Endodermal cell (in vitro differentiated cells): ENCODE measurements around the gene GGTLC2. TPM values are rescaled to one million over a fixed set of nuclear protein-coding genes. Genes with fewer than 3 reads are reported as not detected.

Source experiments
- DNase-seq: peaks from one replicate; pipeline ENCODE4 v3.0.0-alpha.2; 2017
- H3K27ac ChIP-seq: 2 replicates; pipeline ENCODE4 v1.5.1; 2013; ENCODE audit warnings: mild to moderate bottlenecking, low read depth, low read length, moderate library complexity
- H3K27me3 ChIP-seq: 2 replicates; pipeline ENCODE4 v1.6.1; 2013; ENCODE audit warnings: mild to moderate bottlenecking, low read length, moderate library complexity; ENCODE audit not compliant: insufficient read depth, control insufficient read depth, poor library complexity, severe bottlenecking
- H3K36me3 ChIP-seq: 2 replicates; pipeline ENCODE4 v1.7.0; 2013; ENCODE audit warnings: mild to moderate bottlenecking, low read length, moderate library complexity; ENCODE audit not compliant: control insufficient read depth, insufficient read depth
- H3K4me1 ChIP-seq: one replicate; pipeline ENCODE4 v1.7.0; 2013; ENCODE audit warnings: low read length; ENCODE audit not compliant: control insufficient read depth, insufficient read depth
- H3K4me3 ChIP-seq: 2 replicates; pipeline ENCODE4 v1.5.1; 2013; ENCODE audit warnings: mild to moderate bottlenecking, low read length, moderate library complexity
- H3K9ac ChIP-seq: 2 replicates; pipeline ENCODE4 v1.6.1; 2013; ENCODE audit warnings: mild to moderate bottlenecking, low read length, moderate library complexity; ENCODE audit not compliant: poor library complexity, severe bottlenecking; ENCODE audit errors: extremely low read depth
- H3K9me3 ChIP-seq: 2 replicates; pipeline ENCODE4 v1.6.1; 2013; ENCODE audit warnings: mild to moderate bottlenecking, low read length, moderate library complexity; ENCODE audit not compliant: control insufficient read depth
- H3K27ac Mint-ChIP-seq: 2 replicates; pipeline ENCODE4 v1.8.0; 2020; ENCODE audit warnings: mixed read lengths
- H3K27me3 Mint-ChIP-seq: 2 replicates; pipeline ENCODE4 v1.8.0; 2021; ENCODE audit warnings: mild to moderate bottlenecking, mixed read lengths; ENCODE audit not compliant: insufficient read depth
- H3K36me3 Mint-ChIP-seq: 2 replicates; pipeline ENCODE4 v1.8.0; 2020; ENCODE audit warnings: low read depth, mixed read lengths
- H3K4me1 Mint-ChIP-seq: 2 replicates; pipeline ENCODE4 v1.8.0; 2020; ENCODE audit warnings: mixed read lengths
- H3K4me3 Mint-ChIP-seq: 2 replicates; pipeline ENCODE4 v1.8.0; 2020; ENCODE audit warnings: mild to moderate bottlenecking, moderate library complexity, mixed read lengths
- H3K9me3 Mint-ChIP-seq: 2 replicates; pipeline ENCODE4 v1.8.0; 2020; ENCODE audit warnings: mild to moderate bottlenecking, mixed read lengths
- CTCF ChIP-seq: fragments of 200-600 bp; sonication (generic); conservative IDR thresholded peaks from 2 replicates; pipeline ENCODE4 v1.5.0; 2021; ENCODE audit warnings: antibody characterized with exemption, mild to moderate bottlenecking
- WGBS, 2 experiments: methylation state at CpG; one replicate each; pipeline versions ENCODE4 v1.1.5 to v1.1.7; 2013; ENCODE audit warnings: missing lambda C conversion rate in 2 of 2, mixed read lengths in 1 of 2; ENCODE audit not compliant: insufficient coverage in 1 of 2, insufficient read length in 1 of 2; 5-methylcytosine and 5-hydroxymethylcytosine counted together
- total RNA-seq, 2 donors: library from RNA; stranded (reverse); fragmentation: NEBNext Ultra II Directional in 1 of 2; extraction: Animal tissue kit (Norgen Biotek cat#: 25700) in 1 of 2; gene quantifications; 2 replicates in 1 of 2; 3 replicates in 1 of 2; pipeline ENCODE4 v1.2.1, GENCODE V29; 2021

GGTLC2 gene
- total RNA-seq, 2 donors from 2014 or later = not detected

- 79 to 93% methylated on average over 7 to 14 of the region's 14 CpGs for WGBS, 2 experiments
- H3K4me1 ChIP-seq = no peaks in the 10 kb centered on the region
- Mint-ChIP-seq H3K9me3 (no peaks in the 10 kb centered on the region), H3K4me1 (no peaks in the 10 kb centered on the region), H3K27me3 (peaks cover 83% of the 10 kb centered on the region), H3K27ac (no peak overlapping the region), H3K36me3 (no peaks in the 10 kb centered on the region), H3K4me3 (no peak overlapping the region)
- no peak for TF ChIP-seq CTCF
- H3K9ac ChIP-seq = no peak overlapping the region
- no peaks in the 10 kb centered on the region for H3K36me3 ChIP-seq
- H3K27ac ChIP-seq = no peak overlapping the region
- H3K4me3 ChIP-seq = no peak overlapping the region
- H3K27me3 ChIP-seq = peaks cover 29% of the 10 kb centered on the region
- no peak for DNase-seq
- H3K9me3 ChIP-seq = no peaks in the 10 kb centered on the region
Observed at GRCh38 chr22:22663861-22664800, 19.7 kb downstream of the GGTLC2 start.

- H3K36me3 ChIP-seq = no peaks in the 10 kb centered on the region
- no peaks in the 10 kb centered on the region for H3K36me3 Mint-ChIP-seq
- TF ChIP-seq CTCF = peak; percentile 91
- no peak overlapping the region for H3K4me3 ChIP-seq
- H3K27me3 ChIP-seq = peaks cover 16% of the 10 kb centered on the region
- H3K9me3 Mint-ChIP-seq = no peaks in the 10 kb centered on the region
- no peak overlapping the region for H3K27ac ChIP-seq
- H3K27me3 Mint-ChIP-seq = peaks cover 83% of the 10 kb centered on the region
- H3K9me3 ChIP-seq = no peaks in the 10 kb centered on the region
- no peak overlapping the region for H3K4me3 Mint-ChIP-seq
- H3K9ac ChIP-seq = no peak overlapping the region
- H3K4me1 ChIP-seq = no peaks in the 10 kb centered on the region
- 67 to 69% methylated on average over 4 to 7 of the region's 7 CpGs for WGBS, 2 experiments
- H3K4me1 Mint-ChIP-seq = no peaks in the 10 kb centered on the region
- peak; percentile 87 for DNase-seq
- no peak overlapping the region for H3K27ac Mint-ChIP-seq
Observed at GRCh38 chr22:22666307-22667091, 22.1 kb downstream of the GGTLC2 start.

GRCh38 chr22:22667966-22668880, 23.8 kb downstream of the GGTLC2 start:
- Mint-ChIP-seq H3K36me3 (no peaks in the 10 kb centered on the region), H3K9me3 (no peaks in the 10 kb centered on the region), H3K4me1 (no peaks in the 10 kb centered on the region), H3K27me3 (peaks cover 83% of the 10 kb centered on the region), H3K4me3 (no peak overlapping the region), H3K27ac (no peak overlapping the region)
- DNase-seq = no peak
- no peak for TF ChIP-seq CTCF
- Histone ChIP-seq H3K4me3 (no peak overlapping the region), H3K4me1 (no peaks in the 10 kb centered on the region), H3K9me3 (no peaks in the 10 kb centered on the region), H3K36me3 (no peaks in the 10 kb centered on the region), H3K27me3 (peaks cover 20% of the 10 kb centered on the region), H3K27ac (no peak overlapping the region), H3K9ac (no peak overlapping the region)
- 70 to 80% methylated on average over 9 to 11 of the region's 11 CpGs for WGBS, 2 experiments
